Heart right ventricle (tissue), 16 donors: ENCODE results near the gene PGF. TPM values are rescaled to one million over a fixed set of nuclear protein-coding genes. Genes with fewer than 3 reads are reported as not detected.

Source experiments
- ATAC-seq, 8 donors: fragments of 200-7000 bp; cut with Tn5 transposase; one replicate each; pipeline ENCODE4 v1.9.1; 2020; ENCODE audit warnings: mild to moderate bottlenecking in 8 of 8, moderate library complexity in 8 of 8, moderate number of reproducible peaks in 1 of 8
- DNase-seq, 2 donors: peaks; one replicate each; pipeline ENCODE4 v3.0.0-alpha.2; 2020
- H3K27ac ChIP-seq, 10 donors: fragments of 200-600 bp; sonication (generic) in 2 of 10; one replicate each; pipeline versions ENCODE4 v1.5.0 to v1.8.0; 2020 to 2022; ENCODE audit warnings: mild to moderate bottlenecking in 3 of 10
- H3K27me3 ChIP-seq, 7 donors: fragments of 200-600 bp; one replicate each; pipeline ENCODE4 v1.8.0; 2021 to 2022; ENCODE audit warnings: mild to moderate bottlenecking in 2 of 7
- H3K36me3 ChIP-seq, 9 donors: fragments of 200-600 bp; sonication (generic) in 1 of 9; one replicate each; pipeline versions ENCODE4 v1.5.0 to v1.8.0; 2020 to 2022; ENCODE audit warnings: mild to moderate bottlenecking in 2 of 9
- H3K4me1 ChIP-seq, 9 donors: fragments of 200-600 bp; sonication (generic) in 1 of 9; one replicate each; pipeline versions ENCODE4 v1.5.0 to v1.8.0; 2020 to 2022; ENCODE audit warnings: mild to moderate bottlenecking in 4 of 9
- H3K4me3 ChIP-seq, 10 donors: fragments of 200-600 bp; sonication (generic) in 2 of 10; one replicate each; pipeline versions ENCODE4 v1.5.0 to v1.8.0; 2020 to 2022; ENCODE audit warnings: mild to moderate bottlenecking in 7 of 10, moderate library complexity in 2 of 10
- H3K9me3 ChIP-seq, 11 donors: fragments of 200-600 bp in 10 of 11; sonication (generic) in 2 of 11; one replicate each; pipeline versions ENCODE4 v1.5.0 to v1.8.0; 2013 to 2022; ENCODE audit warnings: mild to moderate bottlenecking in 2 of 11, control low read depth in 1 of 11, moderate library complexity in 1 of 11
- WGBS, 2 donors: extraction: QIAGEN DNeasy Blood & Tissue Kit; methylation state at CpG; one replicate each; pipeline ENCODE4 v1.1.7; 2013; ENCODE audit warnings: inconsistent platforms in 1 of 2; 5-methylcytosine and 5-hydroxymethylcytosine counted together
- intact Hi-C, 10 donors: fragments of 100-400 bp; cut with DNase I; formaldehyde crosslinking; loops; one replicate each; pipeline versions ENCODE4 v1.11.1 to v1.14.2; 2022
- polyA plus RNA-seq, 2 donors: library from polyadenylated mRNA; stranded (reverse); fragments of 200-250 nt; gene quantifications; one replicate each; pipeline ENCODE4 v1.2.3, GENCODE V29; 2013
- total RNA-seq, 10 donors: library from RNA; stranded (reverse); fragmentation: NEBNext Ultra II Directional in 3 of 10; extraction: Animal tissue kit (Norgen Biotek cat#: 25700) in 3 of 10; gene quantifications; one replicate each; pipeline versions ENCODE4 v1.2.1 to v1.2.4, GENCODE V29; 2021 to 2023
- TF ChIP-seq, protein P1 (sequence below), 9 donors: fragments of 200-600 bp; sonication (generic) in 2 of 9; IDR thresholded peaks; one replicate each; pipeline versions ENCODE4 v1.5.0 to v1.8.0; 2021 to 2022; ENCODE audit warnings: antibody characterized with exemption in 9 of 9, mild to moderate bottlenecking in 5 of 9, moderate library complexity in 1 of 9
- donor health status: Arrhythmogenic right ventricular cardiomyopathy.
- donor health status: ischemic (EF 13 %, LVEDD 7.1; RV severe dilation, severe dysfunction).
- donor health status: healthy with polysubstance abuse.
- donor health status: DM: no; HTN: yes; CAD: no.
- donor health status: DM: no; HTN: no; CAD: no.
- donor health status: ischemic (EF 25% LVEDD 6.9; RV normal size, moderate dysfunction).
- donor health status: ischemic (EF 25% LVEDD 5.7; RV mildly dilated, moderate dysfunction).
- donor health status: healthy.
- donor health status: DM: yes; HTN: yes; CAD: no.
- donor health status: Ischemic cardiomyopathy.
- donor health status: ischemic (EF 35%, LVEDD 5.7; RV mildly dilated, moderate dysfunction).
- donor health status: nonischemic (EF 11% LVEDD 7.7; RV severe dilation, severe dysfunction).
- donor health status: DM: yes; HTN: yes; CAD: no.
- donor health status: PGD.
- donor health status: ischemic (EF 29% LVEDD 5.4; RV normal size, mild dysfunction).
- donor health status: nonischemic (EF 23%, LVEDD 6.1; RV moderate dilation, normal function).

The PGF gene
- total and polyA plus RNA-seq, 12 donors = 2.1 to 22.5 (median 6.3) TPM

DNA sequence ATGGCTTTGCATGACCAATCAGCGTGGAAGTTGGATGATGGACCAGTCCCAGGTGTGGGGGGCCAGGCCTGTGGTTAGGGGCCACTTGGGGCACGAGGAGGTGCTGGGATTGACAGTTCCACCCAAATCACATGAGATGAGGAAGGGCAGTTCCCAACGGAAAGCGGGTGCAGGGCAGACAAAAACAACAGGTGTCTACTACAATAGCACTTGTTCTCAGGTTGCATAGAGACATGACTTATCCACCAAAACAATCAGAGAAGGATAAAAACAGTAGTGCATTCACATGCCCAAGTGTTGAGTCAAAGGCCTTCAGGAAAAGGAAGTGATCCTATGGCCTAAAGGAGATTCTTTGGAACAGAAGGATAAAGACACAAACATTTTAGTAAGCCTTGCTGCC lies 32.7 kb upstream of the PGF start:
- Histone ChIP-seq H3K27me3 (no peaks in the 10 kb centered on the region), H3K4me3 (no peak overlapping the region), H3K4me1 (peaks cover 0 to 27% (median 0%) of the 10 kb centered on the region in 9 donors), H3K9me3 (no peaks in the 10 kb centered on the region), H3K27ac (peak overlapping the region in 1 of 10 donors; percentile 48), H3K36me3 (no peaks in the 10 kb centered on the region)
- WGBS, 2 donors = 69 to 71% methylated on average over 4 of the region's 4 CpGs
- TF ChIP-seq, protein P1, sequence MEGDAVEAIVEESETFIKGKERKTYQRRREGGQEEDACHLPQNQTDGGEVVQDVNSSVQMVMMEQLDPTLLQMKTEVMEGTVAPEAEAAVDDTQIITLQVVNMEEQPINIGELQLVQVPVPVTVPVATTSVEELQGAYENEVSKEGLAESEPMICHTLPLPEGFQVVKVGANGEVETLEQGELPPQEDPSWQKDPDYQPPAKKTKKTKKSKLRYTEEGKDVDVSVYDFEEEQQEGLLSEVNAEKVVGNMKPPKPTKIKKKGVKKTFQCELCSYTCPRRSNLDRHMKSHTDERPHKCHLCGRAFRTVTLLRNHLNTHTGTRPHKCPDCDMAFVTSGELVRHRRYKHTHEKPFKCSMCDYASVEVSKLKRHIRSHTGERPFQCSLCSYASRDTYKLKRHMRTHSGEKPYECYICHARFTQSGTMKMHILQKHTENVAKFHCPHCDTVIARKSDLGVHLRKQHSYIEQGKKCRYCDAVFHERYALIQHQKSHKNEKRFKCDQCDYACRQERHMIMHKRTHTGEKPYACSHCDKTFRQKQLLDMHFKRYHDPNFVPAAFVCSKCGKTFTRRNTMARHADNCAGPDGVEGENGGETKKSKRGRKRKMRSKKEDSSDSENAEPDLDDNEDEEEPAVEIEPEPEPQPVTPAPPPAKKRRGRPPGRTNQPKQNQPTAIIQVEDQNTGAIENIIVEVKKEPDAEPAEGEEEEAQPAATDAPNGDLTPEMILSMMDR (IDR thresholded peaks at IDR 0.05) = no peak
- intact Hi-C loops = no loop called here
- peak in 3 of 8 donors; percentile 21 to 64 (median 58) for ATAC-seq
- no peak for DNase-seq

GRCh38 chr14:74985806-74986205 lies 30.4 kb upstream of the PGF start:
- peak overlapping the region in 4 of 10 donors; percentile 15 to 73 (median 56) for H3K27ac ChIP-seq
- ATAC-seq (no peak), DNase-seq (no peak)
- TF ChIP-seq, protein P1 (IDR thresholded peaks at IDR 0.05) = no peak
- no peaks in the 10 kb centered on the region for H3K9me3 ChIP-seq
- peaks cover 0 to 45% (median 13%) of the 10 kb centered on the region in 9 donors for H3K4me1 ChIP-seq
- WGBS, 2 donors = 93 to 94% methylated on average over 6 of the region's 6 CpGs
- intact Hi-C loops = no loop called here
- H3K4me3 ChIP-seq = no peak overlapping the region
- H3K36me3 ChIP-seq = no peaks in the 10 kb centered on the region
- no peaks in the 10 kb centered on the region for H3K27me3 ChIP-seq

DNA sequence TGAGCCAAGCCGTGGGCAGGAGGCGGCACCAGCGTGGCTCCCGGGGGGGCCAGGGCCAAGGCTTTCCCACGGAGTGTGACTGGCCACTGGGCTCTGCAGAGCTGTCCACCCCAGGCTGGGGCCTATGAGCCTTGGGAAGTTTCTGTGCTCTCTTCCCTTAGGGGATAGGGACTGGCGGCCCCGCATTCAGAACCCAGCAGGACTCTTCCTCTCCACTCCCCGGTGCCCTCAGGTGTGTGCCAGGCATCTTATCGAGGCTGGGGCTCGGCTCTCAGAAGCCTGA lies 29.6 kb upstream of the PGF start:
- H3K4me1 ChIP-seq = peaks cover 0 to 53% (median 18%) of the 10 kb centered on the region in 9 donors
- intact Hi-C loops = no loop called here
- TF ChIP-seq, protein P1 (IDR thresholded peaks at IDR 0.05) = no peak
- no peaks in the 10 kb centered on the region for H3K27me3 ChIP-seq
- peak; percentile 45 to 79 (median 58) for ATAC-seq
- H3K9me3 ChIP-seq = no peaks in the 10 kb centered on the region
- H3K4me3 ChIP-seq = no peak overlapping the region
- no peaks in the 10 kb centered on the region for H3K36me3 ChIP-seq
- 70 to 75% methylated on average over 9 to 10 of the region's 10 CpGs for WGBS, 2 donors
- H3K27ac ChIP-seq = peak overlapping the region in 9 of 10 donors; percentile 15 to 73 (median 42)
- peak in 1 of 2 donors; percentile 55 for DNase-seq

DNA sequence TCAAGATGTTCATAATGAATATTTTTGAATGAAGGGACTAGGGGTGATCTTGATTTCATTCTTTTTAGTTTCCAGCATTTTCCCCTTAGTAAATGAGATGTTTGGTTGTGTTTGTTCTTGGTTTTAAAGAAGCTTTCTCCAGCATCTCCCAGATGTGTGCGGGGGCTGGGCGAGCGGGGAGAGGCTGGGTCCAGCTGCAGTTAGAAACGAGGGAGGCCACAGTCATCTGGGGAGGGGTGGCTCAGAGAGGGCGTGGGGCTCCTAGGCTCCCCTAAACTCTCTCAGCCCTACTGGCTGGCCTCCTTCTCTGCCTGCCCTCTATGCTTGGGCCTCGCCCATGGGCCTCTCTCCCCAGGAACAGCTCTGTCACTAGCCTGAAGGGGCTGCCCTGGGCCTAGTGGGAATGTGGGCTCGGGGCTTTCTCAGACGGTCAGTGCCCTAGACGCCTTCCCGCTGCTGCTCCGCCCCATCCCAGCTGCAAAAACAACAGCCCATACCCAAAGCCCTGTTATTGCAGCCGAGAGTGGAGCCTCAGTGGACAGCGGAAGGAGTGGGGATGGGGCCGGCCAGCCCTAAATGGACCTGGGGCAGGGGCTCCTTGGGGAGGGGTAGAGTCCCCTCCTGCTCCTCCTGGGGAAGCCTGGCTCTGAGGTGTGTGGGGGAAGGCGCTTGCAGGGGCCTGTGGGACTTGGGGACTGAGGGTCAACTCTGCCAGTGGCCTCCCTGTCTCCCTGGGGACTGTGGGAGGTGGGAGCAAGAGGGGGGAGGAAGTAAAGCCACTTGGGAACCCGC lies 29.0 kb upstream of the PGF start:
- DNase-seq (no peak), ATAC-seq (peak in 7 of 8 donors; percentile 16 to 81 (median 50))
- Histone ChIP-seq H3K27ac (peak overlapping the region in 8 of 10 donors; percentile 15 to 73 (median 46)), H3K27me3 (no peaks in the 10 kb centered on the region), H3K36me3 (no peaks in the 10 kb centered on the region), H3K4me1 (peaks cover 0 to 58% (median 18%) of the 10 kb centered on the region in 9 donors), H3K9me3 (no peaks in the 10 kb centered on the region), H3K4me3 (no peak overlapping the region)
- TF ChIP-seq, protein P1 (IDR thresholded peaks at IDR 0.05) = no peak
- WGBS, 2 donors = 74 to 77% methylated on average over 16 of the region's 16 CpGs
- intact Hi-C loops = no loop called here
